Adipocyte (in vitro differentiated cells): ENCODE results near the gene STRN4.

Source experiments
- DNase-seq: peaks from one replicate; pipeline ENCODE4 v3.0.0-alpha.2; 2015; ENCODE audit warnings: low read depth
- H3K27me3 ChIP-seq: replicated peaks from 2 replicates; pipeline ENCODE4 v1.7.0; 2013; ENCODE audit warnings: mild to moderate bottlenecking, low read length, moderate library complexity; ENCODE audit not compliant: control insufficient read depth, insufficient read depth
- H3K36me3 ChIP-seq: 2 replicates; pipeline ENCODE4 v1.7.0; 2013; ENCODE audit warnings: low read length, mild to moderate bottlenecking, moderate library complexity; ENCODE audit not compliant: control insufficient read depth, insufficient read depth, severe bottlenecking
- H3K4me1 ChIP-seq: 2 replicates; pipeline ENCODE4 v1.7.0; 2013; ENCODE audit warnings: mild to moderate bottlenecking, low read length, moderate library complexity; ENCODE audit not compliant: control insufficient read depth, insufficient read depth
- H3K4me3 ChIP-seq: 2 replicates; pipeline ENCODE4 v1.7.0; 2013; ENCODE audit warnings: mild to moderate bottlenecking, low read length, moderate library complexity
- H3K9ac ChIP-seq: 2 replicates; pipeline ENCODE4 v1.7.0; 2013; ENCODE audit warnings: mild to moderate bottlenecking, low read length, moderate library complexity
- H3K9me3 ChIP-seq: 2 replicates; pipeline ENCODE4 v1.7.0; 2013; ENCODE audit warnings: mild to moderate bottlenecking, low read length, moderate library complexity; ENCODE audit not compliant: control insufficient read depth

The STRN4 gene

DNA sequence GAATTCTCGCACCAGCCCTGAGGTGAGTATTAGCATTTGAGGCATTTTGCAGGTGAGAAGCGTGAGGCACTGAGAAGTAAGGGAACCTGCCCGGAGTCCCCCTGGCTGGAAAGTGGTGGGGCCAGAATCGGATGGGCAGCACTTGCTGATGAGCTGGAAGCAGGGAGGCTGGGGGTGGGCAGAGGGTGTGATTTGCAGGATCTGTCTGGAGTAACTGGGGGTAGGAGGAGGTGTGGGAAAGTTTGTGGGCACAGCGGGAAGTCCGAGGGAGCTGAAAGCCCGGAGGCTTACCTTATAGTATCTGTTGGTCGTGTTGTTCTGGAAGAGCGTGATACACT, 49.4 kb downstream of the STRN4 start:
- peaks cover 56% of the 10 kb centered on the region for H3K36me3 ChIP-seq
- H3K4me3 ChIP-seq, result no peak overlapping the region
- H3K4me1 ChIP-seq, result no peaks in the 10 kb centered on the region
- H3K27me3 ChIP-seq, result no peaks in the 10 kb centered on the region
- H3K9me3 ChIP-seq, result no peaks in the 10 kb centered on the region
- DNase-seq, result no peak
- H3K9ac ChIP-seq, result no peak overlapping the region

DNA sequence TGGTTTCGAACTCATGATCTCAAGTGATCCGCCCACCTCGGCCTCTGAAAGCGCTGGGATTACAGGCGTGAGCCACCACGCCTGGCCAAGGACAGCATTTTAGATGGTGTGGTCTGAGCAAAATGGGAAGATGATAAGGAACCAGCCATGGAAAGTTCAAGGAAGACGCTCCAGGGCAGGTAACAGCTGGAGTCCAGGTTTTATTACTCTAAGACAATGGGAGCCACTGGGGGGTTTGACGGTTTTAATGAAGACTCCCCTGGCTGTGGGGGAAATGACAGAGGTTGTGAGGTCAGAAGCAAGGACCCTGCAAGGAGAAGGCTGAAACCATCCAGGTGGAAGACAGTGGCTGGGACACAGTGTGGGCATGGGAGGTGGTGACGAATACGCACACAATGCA, 50.2 kb downstream of the STRN4 start:
- Histone ChIP-seq H3K36me3 (peaks cover 56% of the 10 kb centered on the region), H3K4me3 (no peak overlapping the region), H3K9me3 (no peaks in the 10 kb centered on the region), H3K9ac (no peak overlapping the region), H3K27me3 (no peaks in the 10 kb centered on the region), H3K4me1 (no peaks in the 10 kb centered on the region)
- DNase-seq, result no peak

DNA sequence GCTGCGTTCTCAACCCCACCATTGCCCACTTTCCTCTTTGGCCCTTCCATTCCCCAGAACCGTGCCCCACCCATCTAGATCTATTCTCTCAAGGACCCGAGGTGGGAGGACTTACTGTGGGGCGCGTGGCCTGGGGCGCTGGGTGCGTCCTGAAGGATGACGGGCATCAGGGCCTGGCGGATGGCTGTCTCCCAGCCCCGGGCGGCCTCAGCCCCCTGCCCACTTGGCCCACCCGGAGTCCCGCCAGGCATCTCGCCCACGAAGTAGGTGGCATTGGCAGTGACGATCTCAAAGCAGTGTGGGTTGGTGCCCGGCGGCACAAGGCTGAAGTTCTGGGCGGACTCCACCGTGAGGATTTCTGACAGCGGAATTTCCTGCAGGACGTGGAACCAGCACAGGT, 52.5 kb downstream of the STRN4 start:
- Histone ChIP-seq H3K4me1 (no peaks in the 10 kb centered on the region), H3K9me3 (no peaks in the 10 kb centered on the region), H3K4me3 (no peak overlapping the region), H3K27me3 (no peaks in the 10 kb centered on the region), H3K9ac (no peak overlapping the region), H3K36me3 (peaks cover 63% of the 10 kb centered on the region)
- DNase-seq, result no peak

DNA sequence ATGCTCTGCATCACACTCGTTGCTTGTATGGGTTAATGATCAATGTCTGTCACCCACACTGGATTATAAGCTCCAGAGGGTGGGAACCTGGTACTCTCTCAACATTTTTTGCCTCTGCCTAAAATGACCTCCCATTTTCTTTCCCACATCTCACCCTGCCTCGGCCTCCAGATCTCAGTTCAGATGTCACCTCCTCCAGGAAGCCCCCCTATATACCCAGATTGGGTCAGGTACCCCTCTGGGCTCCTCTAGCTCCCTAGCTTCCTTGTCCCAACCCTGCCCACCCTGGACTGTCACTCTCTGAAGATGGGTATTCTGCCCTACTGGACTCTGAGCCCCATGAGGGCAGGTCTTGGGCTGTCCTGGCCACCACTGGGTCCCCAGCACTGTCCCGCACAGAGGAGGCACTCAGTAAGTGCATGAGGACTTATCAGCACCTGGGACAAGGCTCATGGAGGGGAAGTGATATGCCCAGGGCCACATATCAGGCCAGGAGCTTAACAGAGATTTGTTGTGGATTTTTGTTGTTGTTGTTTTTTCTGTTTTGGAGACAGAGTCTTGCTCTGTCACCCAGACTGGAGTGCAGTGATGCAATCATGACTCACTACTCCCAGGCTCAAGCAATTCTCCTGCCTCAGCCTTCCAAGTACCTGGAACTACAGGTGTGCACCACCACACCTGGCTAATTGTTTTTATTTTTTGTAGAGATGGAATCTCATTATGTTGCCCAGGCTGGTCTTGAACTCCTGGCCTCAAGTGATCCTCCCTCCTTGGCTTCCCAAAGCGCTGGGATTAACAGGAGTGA, 53.1 kb downstream of the STRN4 start:
- Histone ChIP-seq H3K36me3 (peaks cover 63% of the 10 kb centered on the region), H3K4me3 (no peak overlapping the region), H3K9me3 (no peaks in the 10 kb centered on the region), H3K27me3 (no peaks in the 10 kb centered on the region), H3K4me1 (no peaks in the 10 kb centered on the region), H3K9ac (no peak overlapping the region)
- no peak for DNase-seq

DNA sequence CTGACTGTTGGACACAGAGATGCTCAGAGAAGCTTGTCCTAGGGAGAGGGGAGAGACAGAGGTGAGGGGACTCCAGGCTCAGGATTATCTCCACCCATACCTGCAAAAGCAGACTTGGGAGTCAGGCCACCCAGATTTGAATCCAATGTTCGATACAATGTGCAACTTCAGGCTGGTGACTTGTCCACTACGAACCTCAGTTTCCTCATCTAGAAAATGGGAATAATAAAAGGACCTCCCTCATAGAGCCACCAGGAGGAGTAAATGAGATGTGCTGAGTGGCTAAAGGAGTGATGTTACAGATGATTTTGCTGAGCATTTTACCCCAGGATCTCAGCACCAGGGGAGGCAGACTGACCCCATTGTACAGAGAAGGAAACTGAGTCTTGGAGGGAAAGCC, 54.3 kb downstream of the STRN4 start:
- Histone ChIP-seq H3K36me3 (peaks cover 75% of the 10 kb centered on the region), H3K9me3 (no peaks in the 10 kb centered on the region), H3K27me3 (no peaks in the 10 kb centered on the region), H3K9ac (no peak overlapping the region), H3K4me3 (no peak overlapping the region), H3K4me1 (no peaks in the 10 kb centered on the region)
- DNase-seq, result no peak

DNA sequence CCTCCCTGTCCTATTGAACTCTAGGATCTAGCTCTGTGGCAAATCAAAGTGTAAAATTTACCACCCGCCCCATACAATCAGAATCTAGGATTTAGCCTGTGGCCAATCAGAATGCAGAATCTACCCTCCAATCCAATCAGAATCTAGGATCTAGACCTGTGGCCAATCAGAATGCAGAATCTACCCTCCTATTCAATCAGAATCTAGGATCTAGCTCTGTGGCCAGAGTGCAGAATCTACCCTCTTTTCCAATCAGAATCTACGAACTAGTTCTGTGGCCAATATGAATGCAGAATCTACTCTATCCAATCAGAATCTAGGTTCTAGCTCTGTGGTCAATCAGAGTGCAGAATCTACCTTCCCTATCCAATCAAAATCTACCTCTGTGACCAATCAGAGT, 55.1 kb downstream of the STRN4 start:
- Histone ChIP-seq H3K4me1 (no peaks in the 10 kb centered on the region), H3K9ac (no peak overlapping the region), H3K36me3 (peaks cover 70% of the 10 kb centered on the region), H3K4me3 (no peak overlapping the region), H3K9me3 (no peaks in the 10 kb centered on the region), H3K27me3 (no peaks in the 10 kb centered on the region)
- no peak for DNase-seq

DNA sequence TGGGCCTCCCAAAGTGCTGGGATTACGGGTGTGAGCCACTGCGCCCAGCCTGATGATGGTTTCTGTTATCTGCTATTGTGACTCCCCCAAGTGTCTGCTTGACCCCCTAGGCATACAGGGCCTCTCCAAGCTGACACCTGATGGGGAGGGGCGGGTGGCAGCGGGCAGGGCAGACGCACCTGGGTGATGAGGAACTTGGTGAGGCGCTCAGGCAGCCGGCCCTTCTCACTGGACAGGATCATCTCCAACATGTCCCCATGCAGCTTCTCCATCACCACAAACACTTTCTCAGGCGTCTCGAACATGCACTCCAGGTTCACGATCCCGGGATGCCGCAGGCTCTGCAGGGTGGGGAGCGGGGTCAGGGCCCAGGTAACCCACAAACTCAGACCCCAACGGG, 56.9 kb downstream of the STRN4 start:
- H3K4me1 ChIP-seq, result no peaks in the 10 kb centered on the region
- H3K9me3 ChIP-seq, result no peaks in the 10 kb centered on the region
- peaks cover 70% of the 10 kb centered on the region for H3K36me3 ChIP-seq
- no peak overlapping the region for H3K9ac ChIP-seq
- no peaks in the 10 kb centered on the region for H3K27me3 ChIP-seq
- no peak overlapping the region for H3K4me3 ChIP-seq
- no peak for DNase-seq

DNA sequence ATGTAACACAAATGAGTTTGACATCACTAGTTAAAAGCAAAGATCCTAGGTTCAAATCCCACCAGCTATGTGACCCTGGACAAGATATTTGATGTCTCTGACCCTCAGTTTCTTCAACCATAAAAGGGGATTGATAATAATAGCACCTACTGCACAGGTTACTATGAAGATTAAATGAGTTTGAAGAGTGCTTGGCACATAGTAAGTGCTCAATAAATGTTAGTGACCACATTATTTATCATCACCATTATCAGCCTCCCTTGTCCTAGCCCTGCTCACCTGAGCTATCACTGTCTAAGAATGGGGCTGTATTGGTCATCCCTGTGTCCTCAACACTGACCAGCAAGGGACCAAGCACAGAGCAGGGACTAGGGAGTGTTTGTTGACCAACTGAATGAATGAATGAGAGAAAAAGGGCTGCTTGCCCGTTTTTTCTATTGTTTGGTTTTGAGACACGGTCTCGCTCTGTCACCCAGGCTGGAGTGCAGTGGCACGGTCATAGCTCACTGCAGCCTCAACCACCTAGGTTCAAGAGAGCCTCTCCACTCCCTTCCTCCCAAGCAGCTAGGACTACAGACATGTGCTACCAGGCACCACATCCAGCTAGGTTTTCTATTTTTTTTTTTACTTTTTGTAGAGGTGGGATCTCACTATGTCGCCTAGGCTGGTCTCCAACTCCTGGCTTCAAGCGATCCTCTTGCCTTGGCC, 58.7 kb downstream of the STRN4 start:
- H3K4me1 ChIP-seq, result no peaks in the 10 kb centered on the region
- no peak overlapping the region for H3K9ac ChIP-seq
- DNase-seq, result no peak
- no peaks in the 10 kb centered on the region for H3K27me3 ChIP-seq
- peaks cover 62% of the 10 kb centered on the region for H3K36me3 ChIP-seq
- H3K4me3 ChIP-seq, result no peak overlapping the region
- no peaks in the 10 kb centered on the region for H3K9me3 ChIP-seq

DNA sequence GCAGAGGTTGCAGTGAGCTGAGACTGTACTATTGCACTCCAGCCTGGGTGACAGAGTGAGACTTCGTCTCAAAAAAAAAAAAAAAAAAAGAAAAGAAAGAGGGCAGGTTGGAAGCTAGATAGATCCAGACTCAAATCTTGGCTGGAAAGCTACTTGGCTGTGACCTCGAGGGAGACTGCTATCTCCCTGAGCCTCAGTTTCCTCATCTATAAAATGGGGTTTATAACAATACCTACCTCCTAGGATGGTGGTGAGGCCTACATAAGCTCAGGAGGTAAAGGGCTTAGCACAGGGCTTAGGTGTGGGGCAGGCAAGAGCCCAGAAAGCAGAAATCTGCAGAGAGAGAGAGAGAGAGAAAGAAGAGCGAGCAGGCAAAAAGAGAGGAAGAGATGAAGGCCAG, 61.1 kb downstream of the STRN4 start:
- Histone ChIP-seq H3K27me3 (no peaks in the 10 kb centered on the region), H3K4me3 (no peak overlapping the region), H3K4me1 (no peaks in the 10 kb centered on the region), H3K9me3 (no peaks in the 10 kb centered on the region), H3K9ac (no peak overlapping the region), H3K36me3 (peaks cover 43% of the 10 kb centered on the region)
- no peak for DNase-seq

DNA sequence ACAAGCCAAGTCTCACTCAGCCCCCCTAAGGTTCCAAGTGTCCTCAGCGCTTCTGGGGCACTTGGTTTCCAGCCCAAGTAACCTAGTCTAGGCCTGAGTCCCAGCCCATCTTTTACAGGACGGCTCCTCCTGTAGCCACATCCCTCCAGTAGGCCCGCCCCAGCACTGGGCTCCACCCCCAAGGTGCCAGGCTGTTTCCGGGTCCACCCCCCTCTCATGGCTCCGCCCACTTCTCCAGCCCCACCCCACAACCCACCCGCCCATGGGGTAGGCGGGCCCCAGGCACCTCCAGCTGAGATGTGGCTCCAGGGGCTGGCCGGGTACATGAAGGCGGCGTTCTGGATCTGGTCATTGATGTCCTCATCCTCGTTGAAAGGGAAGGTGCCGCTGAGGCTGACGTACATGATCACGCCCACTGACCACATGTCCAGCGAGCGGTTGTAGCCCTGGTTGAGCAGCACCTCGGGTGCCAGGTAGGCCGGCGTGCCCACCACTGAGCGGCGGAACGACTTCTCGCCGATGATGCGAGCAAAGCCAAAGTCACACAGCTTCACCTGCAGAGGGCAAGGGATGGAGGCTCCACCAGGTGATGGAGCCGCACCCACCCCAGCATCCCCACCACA, 68.0 kb downstream of the STRN4 start:
- peak; percentile 15 for DNase-seq
- H3K4me3 ChIP-seq, result no peak overlapping the region
- no peaks in the 10 kb centered on the region for H3K27me3 ChIP-seq
- no peak overlapping the region for H3K9ac ChIP-seq
- H3K4me1 ChIP-seq, result no peaks in the 10 kb centered on the region
- peaks cover 44% of the 10 kb centered on the region for H3K36me3 ChIP-seq
- H3K9me3 ChIP-seq, result no peaks in the 10 kb centered on the region

DNA sequence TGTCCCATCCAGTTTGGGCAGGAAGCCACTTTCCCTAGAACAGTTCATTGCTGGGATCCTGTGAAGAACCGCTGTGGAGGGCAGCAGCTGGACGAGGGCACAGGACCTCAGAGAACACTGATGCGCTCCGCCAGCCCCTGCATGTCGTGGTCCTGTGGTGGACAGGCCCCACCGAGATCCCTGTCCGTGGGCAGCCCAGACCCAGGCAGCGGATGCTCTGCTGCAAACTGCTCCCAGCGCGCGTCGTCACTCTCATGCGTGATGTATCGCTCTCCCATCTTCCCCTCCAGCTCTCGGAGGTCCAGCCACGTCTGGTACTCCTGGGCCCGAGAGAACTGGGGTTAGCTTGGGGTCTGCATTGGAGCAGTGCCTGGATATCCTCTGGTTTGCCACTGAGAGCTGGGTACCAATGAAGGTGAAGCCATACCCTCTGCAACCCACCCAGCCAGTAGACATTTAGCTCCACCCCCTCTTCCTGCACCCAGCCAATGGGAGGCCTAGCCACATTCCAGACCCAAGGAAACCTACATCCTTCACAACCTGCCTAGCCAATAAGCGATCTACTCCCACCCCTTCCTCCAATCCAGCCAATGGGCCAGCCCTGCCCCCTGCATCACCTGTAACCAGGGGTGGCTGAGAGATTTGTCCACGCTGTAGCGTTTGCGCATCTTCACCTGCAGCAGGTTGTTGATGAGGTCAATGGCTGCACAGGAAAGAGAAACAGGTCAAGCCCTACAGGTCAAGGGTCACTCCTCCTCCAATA, 71.7 kb downstream of the STRN4 start:
- Histone ChIP-seq H3K4me3 (no peak overlapping the region), H3K36me3 (peaks cover 39% of the 10 kb centered on the region), H3K9ac (no peak overlapping the region), H3K4me1 (no peaks in the 10 kb centered on the region), H3K27me3 (no peaks in the 10 kb centered on the region), H3K9me3 (no peaks in the 10 kb centered on the region)
- DNase-seq, result no peak
